ENCODE measurements around the gene TXNDC2. TPM values are rescaled to one million over a fixed set of nuclear protein-coding genes. Genes with fewer than 3 reads are reported as not detected.
A peak's percentile ranks its signal among the peaks of the same experiment; 100 is the strongest.

TXNDC2 gene
- total and polyA plus RNA-seq, 9 of the 15 experiments (the other 6 are each of a cell fraction or from before 2014, with no cell fraction given), result 1.2 to 4.9 (median 2.3) TPM

- TF ChIP-seq MYC (IDR thresholded peaks at IDR 0.05; ENCODE audit: low read depth, low read length) (peak; percentile 85), MYC (CRISPR knock-in tag; IDR thresholded peaks at IDR 0.05; ENCODE audit: borderline replicate concordance, low read depth) (no peak), ZNF740 (CRISPR knock-in tag; IDR thresholded peaks at IDR 0.05) (no peak), ZNF740 (tag; IDR thresholded peaks at IDR 0.05) (peak in 1 of 2 experiments; percentile 64; a peak in 1 of 4 replicates), JUND (IDR thresholded peaks at IDR 0.05; ENCODE audit: borderline replicate concordance, low read depth, low read length) (peak; percentile 100), JUND (tag; IDR thresholded peaks at IDR 0.05; ENCODE audit: borderline replicate concordance, low read depth, low read length) (peak; percentile 100), NR2C2 (CRISPR knock-in tag; IDR thresholded peaks at IDR 0.05) (no peak), NR2C2 (tag; IDR thresholded peaks at IDR 0.05) (peak; percentile 94), EP300 (IDR thresholded peaks at IDR 0.05; ENCODE audit: low read length) (peak; percentile 87), E2F6 (IDR thresholded peaks at IDR 0.05; ENCODE audit: borderline replicate concordance in 1 of 2, extremely low read depth in 1 of 2, insufficient read depth in 1 of 2, insufficient read length in 1 of 2, low read depth in 1 of 2, low read length in 1 of 2, poor library complexity in 1 of 2, severe bottlenecking in 1 of 2) (no peak), HMG20A (CRISPR knock-in tag; conservative IDR thresholded peaks at IDR 0.05) (no peak), LEF1 (IDR thresholded peaks at IDR 0.05) (peak; percentile 95), ZNF778 (CRISPR knock-in tag; IDR thresholded peaks at IDR 0.05) (no peak), MED1 (CRISPR knock-in tag; IDR thresholded peaks at IDR 0.05; ENCODE audit: borderline replicate concordance) (no peak), ZNF830 (CRISPR knock-in tag; IDR thresholded peaks at IDR 0.05) (no peak), SMARCE1 (IDR thresholded peaks at IDR 0.05) (peak; percentile 99), USF2 (CRISPR knock-in tag; IDR thresholded peaks at IDR 0.05) (no peak), ATF7 (IDR thresholded peaks at IDR 0.05) (peak; percentile 93), NR0B1 (IDR thresholded peaks at IDR 0.05; ENCODE audit: partially characterized antibody) (no peak), ZNF764 (CRISPR knock-in tag; IDR thresholded peaks at IDR 0.05; ENCODE audit: low read depth) (no peak), RBM34 (IDR thresholded peaks at IDR 0.05; ENCODE audit: borderline replicate concordance, insufficient read depth, low read length) (no peak)
Observed at GRCh38 chr18:9898792-9899549, 13.2 kb downstream of the TXNDC2 start (continued).

All from K562 (cell line).